ENCODE results near the gene APOBEC3H. TPM values are rescaled to one million over a fixed set of nuclear protein-coding genes. Genes with fewer than 3 reads are reported as not detected.

Gene APOBEC3H
- total RNA-seq, 1 donor from 2014 or later = not detected

GRCh38 chr22:39125622-39126021 is 28.6 kb downstream of the APOBEC3H start:
- Mint-ChIP-seq H3K36me3 (ENCODE audit: low read depth, unreplicated experiment) (no peaks in the 10 kb centered on the region), H3K9me3 (ENCODE audit: unreplicated experiment) (no peaks in the 10 kb centered on the region), H3K4me1 (ENCODE audit: unreplicated experiment) (peaks cover 6% of the 10 kb centered on the region), H3K4me3 (ENCODE audit: unreplicated experiment) (no peak overlapping the region), H3K27me3 (ENCODE audit: unreplicated experiment) (peaks cover 4% of the 10 kb centered on the region), H3K27ac (ENCODE audit: unreplicated experiment) (no peak overlapping the region)
- no peak for DNase-seq (ENCODE audit: low spot score)
- no peak for TF ChIP-seq CTCF (IDR thresholded peaks at IDR 0.05; ENCODE audit: unreplicated experiment)

- Mint-ChIP-seq H3K27ac (ENCODE audit: unreplicated experiment) (no peak overlapping the region), H3K4me3 (ENCODE audit: unreplicated experiment) (no peak overlapping the region), H3K4me1 (ENCODE audit: unreplicated experiment) (peaks cover 20% of the 10 kb centered on the region), H3K36me3 (ENCODE audit: low read depth, unreplicated experiment) (no peaks in the 10 kb centered on the region), H3K9me3 (ENCODE audit: unreplicated experiment) (no peaks in the 10 kb centered on the region), H3K27me3 (ENCODE audit: unreplicated experiment) (peaks cover 4% of the 10 kb centered on the region)
- TF ChIP-seq CTCF (IDR thresholded peaks at IDR 0.05; ENCODE audit: unreplicated experiment) = no peak
- DNase-seq (ENCODE audit: low spot score) = no peak
Observed at GRCh38 chr22:39128508-39128907, 31.5 kb downstream of the APOBEC3H start.

GRCh38 chr22:39129081-39129480 is 32.0 kb downstream of the APOBEC3H start:
- H3K27me3 Mint-ChIP-seq (ENCODE audit: unreplicated experiment) = peaks cover 7% of the 10 kb centered on the region
- TF ChIP-seq CTCF (IDR thresholded peaks at IDR 0.05; ENCODE audit: unreplicated experiment) = no peak
- no peak overlapping the region for H3K4me3 Mint-ChIP-seq (ENCODE audit: unreplicated experiment)
- H3K36me3 Mint-ChIP-seq (ENCODE audit: low read depth, unreplicated experiment) = no peaks in the 10 kb centered on the region
- no peak for DNase-seq (ENCODE audit: low spot score)
- peaks cover 20% of the 10 kb centered on the region for H3K4me1 Mint-ChIP-seq (ENCODE audit: unreplicated experiment)
- H3K9me3 Mint-ChIP-seq (ENCODE audit: unreplicated experiment) = no peaks in the 10 kb centered on the region
- no peak overlapping the region for H3K27ac Mint-ChIP-seq (ENCODE audit: unreplicated experiment)

GRCh38 chr22:39129746-39130145 is 32.7 kb downstream of the APOBEC3H start:
- TF ChIP-seq CTCF (IDR thresholded peaks at IDR 0.05; ENCODE audit: unreplicated experiment) = no peak
- no peak overlapping the region for H3K4me3 Mint-ChIP-seq (ENCODE audit: unreplicated experiment)
- H3K27ac Mint-ChIP-seq (ENCODE audit: unreplicated experiment) = no peak overlapping the region
- no peak for DNase-seq (ENCODE audit: low spot score)
- H3K4me1 Mint-ChIP-seq (ENCODE audit: unreplicated experiment) = peaks cover 17% of the 10 kb centered on the region
- no peaks in the 10 kb centered on the region for H3K9me3 Mint-ChIP-seq (ENCODE audit: unreplicated experiment)
- no peaks in the 10 kb centered on the region for H3K36me3 Mint-ChIP-seq (ENCODE audit: low read depth, unreplicated experiment)
- peaks cover 7% of the 10 kb centered on the region for H3K27me3 Mint-ChIP-seq (ENCODE audit: unreplicated experiment)

- no peak for DNase-seq (ENCODE audit: low spot score)
- Mint-ChIP-seq H3K36me3 (ENCODE audit: low read depth, unreplicated experiment) (no peaks in the 10 kb centered on the region), H3K4me3 (ENCODE audit: unreplicated experiment) (no peak overlapping the region), H3K27me3 (ENCODE audit: unreplicated experiment) (peaks cover 8% of the 10 kb centered on the region), H3K9me3 (ENCODE audit: unreplicated experiment) (no peaks in the 10 kb centered on the region), H3K4me1 (ENCODE audit: unreplicated experiment) (peaks cover 17% of the 10 kb centered on the region), H3K27ac (ENCODE audit: unreplicated experiment) (no peak overlapping the region)
- TF ChIP-seq CTCF (IDR thresholded peaks at IDR 0.05; ENCODE audit: unreplicated experiment) = no peak
Observed at GRCh38 chr22:39130152-39130704, 33.2 kb downstream of the APOBEC3H start.

Measured in endothelial cell (in vitro differentiated cells).